Suprapubic skin (tissue), 4 donors: Measurements from ENCODE around the gene TTLL6. TPM values are rescaled to one million over a fixed set of nuclear protein-coding genes. Genes with fewer than 3 reads are reported as not detected.
"Not testable (repeated sequence)": the region's sequence is repeated elsewhere in the genome, so short reads cannot be mapped to it uniquely, and the experiment has no call there.

Experiments used
- DNase-seq, 2 donors: peaks; one replicate each; pipeline ENCODE4 v3.0.0-alpha.2; 2019; ENCODE audit warnings: low spot score in 2 of 2
- H3K27ac ChIP-seq: fragments of 200-600 bp; sonication (generic); one replicate; pipeline ENCODE4 v1.5.1; 2019
- H3K27me3 ChIP-seq: fragments of 200-600 bp; sonication (generic); one replicate; pipeline ENCODE4 v1.5.1; 2019
- H3K36me3 ChIP-seq: fragments of 200-600 bp; sonication (generic); one replicate; pipeline ENCODE4 v1.5.1; 2019
- H3K4me1 ChIP-seq: fragments of 200-600 bp; sonication (generic); one replicate; pipeline ENCODE4 v1.5.1; 2019
- H3K4me3 ChIP-seq: fragments of 200-600 bp; sonication (generic); one replicate; pipeline ENCODE4 v1.5.1; 2019; ENCODE audit warnings: mild to moderate bottlenecking
- H3K9me3 ChIP-seq: fragments of 200-600 bp; sonication (generic); one replicate; pipeline ENCODE4 v1.5.1; 2019
- CTCF ChIP-seq, 2 donors: fragments of 200-600 bp in 1 of 2; fragments of 450-650 bp in 1 of 2; sonication (generic) in 1 of 2; IDR thresholded peaks; one replicate each; pipeline ENCODE4 v1.5.1; 2016 to 2019; ENCODE audit warnings: antibody characterized with exemption in 2 of 2, mild to moderate bottlenecking in 1 of 2, moderate library complexity in 1 of 2
- EP300 ChIP-seq: sonication (generic); formaldehyde crosslinking; IDR thresholded peaks from one replicate; pipeline ENCODE4 v1.6.1; 2017; ENCODE audit warnings: antibody characterized with exemption
- POLR2A ChIP-seq, 2 donors: fragments of 450-650 bp; IDR thresholded peaks; one replicate each; pipeline ENCODE4 v1.6.1; 2017; ENCODE audit warnings: antibody characterized with exemption in 2 of 2, mild to moderate bottlenecking in 2 of 2, moderate library complexity in 2 of 2
- POLR2AphosphoS5 ChIP-seq, 3 donors: sonication (generic); formaldehyde crosslinking; IDR thresholded peaks; one replicate each; pipeline ENCODE4 v1.6.1; 2017; ENCODE audit warnings: antibody characterized with exemption in 3 of 3
- whole genome bisulfite sequencing: methylation state at CpG from one replicate; pipeline ENCODE4 v1.1.5; 2018; 5-methylcytosine and 5-hydroxymethylcytosine counted together
- total RNA-seq, 4 donors: library from RNA; depleted of rRNA; stranded (reverse); fragments of >200 nt; gene quantifications; one replicate each; pipeline ENCODE4 v1.1.0, GENCODE V29; 2016

TTLL6 gene
- total RNA-seq, 4 donors from 2014 or later: not detected

DNA sequence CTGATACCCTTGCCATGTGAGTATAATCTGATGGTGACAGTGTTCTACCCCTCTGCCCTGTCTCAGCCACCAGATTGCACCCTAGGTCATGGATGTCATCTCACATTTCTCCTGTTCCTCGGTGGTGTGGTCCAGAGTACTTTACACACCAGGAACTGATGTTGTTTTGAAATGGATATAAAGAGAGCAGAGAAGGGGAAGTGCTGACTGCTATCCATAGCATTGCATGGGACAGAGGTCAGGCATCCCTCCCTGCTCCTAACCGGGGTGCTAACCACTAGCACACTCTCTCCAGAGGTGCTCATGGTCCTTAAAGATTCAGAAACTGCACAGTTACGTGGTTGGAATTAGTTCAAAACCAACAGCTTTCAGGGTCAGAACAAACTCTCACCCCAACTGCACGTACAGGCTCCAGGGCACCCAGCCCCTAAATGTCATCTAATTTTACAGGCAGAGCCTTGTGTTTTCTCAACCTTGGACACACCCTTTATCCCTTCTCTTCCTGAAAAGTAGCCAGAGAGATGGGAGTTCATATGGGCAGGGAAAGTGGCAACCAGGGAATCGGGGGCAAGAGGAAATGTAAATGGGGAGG, 16.3 kb downstream of the TTLL6 start:
- WGBS: 71% methylated on average over 5 of the region's 5 CpGs
- Histone ChIP-seq H3K9me3 (no peaks in the 10 kb centered on the region), H3K4me3 (no peak overlapping the region), H3K36me3 (no peaks in the 10 kb centered on the region), H3K27me3 (peaks cover 16% of the 10 kb centered on the region), H3K4me1 (peaks cover 8% of the 10 kb centered on the region), H3K27ac (no peak overlapping the region)
- DNase-seq: no peak
- TF ChIP-seq POLR2A (IDR thresholded peaks at IDR 0.05) (no peak), CTCF (IDR thresholded peaks at IDR 0.05) (no peak), EP300 (no peak), POLR2AphosphoS5 (IDR thresholded peaks at IDR 0.05) (no peak)

DNA sequence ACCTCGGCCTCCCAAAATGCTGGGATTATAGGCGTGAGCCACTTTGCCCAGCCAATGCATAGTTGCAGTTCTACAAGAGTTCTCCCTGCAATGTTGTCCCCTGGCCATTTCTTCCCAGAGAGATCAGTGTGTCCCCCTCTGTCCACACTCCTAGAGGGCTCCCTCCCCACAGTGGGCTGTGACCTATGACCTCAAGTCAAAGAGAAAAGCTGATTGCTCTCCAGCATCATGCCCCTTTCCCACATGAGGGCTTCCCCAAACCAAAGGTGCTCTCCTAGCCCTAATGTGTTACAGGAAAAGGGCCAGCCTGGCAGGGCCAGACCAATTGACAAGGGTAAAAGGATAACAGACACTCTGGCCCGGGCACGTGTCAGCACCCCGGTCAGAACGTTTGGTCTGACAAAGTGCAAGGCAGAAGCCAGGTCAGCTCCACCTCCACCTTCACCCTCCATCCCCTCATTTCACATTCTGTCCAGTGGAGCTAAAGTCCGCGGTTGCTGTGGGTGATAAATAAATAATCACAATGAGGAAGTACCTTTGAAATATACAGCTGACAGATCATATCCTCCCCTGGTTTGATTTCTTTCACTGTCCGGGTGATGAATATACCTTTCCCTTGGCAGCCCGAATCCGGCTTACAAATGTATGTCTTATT, 17.8 kb downstream of the TTLL6 start:
- H3K9me3 ChIP-seq: no peaks in the 10 kb centered on the region
- DNase-seq: peak in 1 of 2 donors; percentile 43
- H3K4me1 ChIP-seq: peaks cover 8% of the 10 kb centered on the region
- WGBS: 83% methylated on average over 11 of the region's 11 CpGs
- H3K4me3 ChIP-seq: no peak overlapping the region
- peaks cover 9% of the 10 kb centered on the region for H3K27me3 ChIP-seq
- H3K36me3 ChIP-seq: no peaks in the 10 kb centered on the region
- TF ChIP-seq POLR2AphosphoS5 (IDR thresholded peaks at IDR 0.05): no peak
- TF ChIP-seq POLR2A (IDR thresholded peaks at IDR 0.05): no peak
- no peak for TF ChIP-seq CTCF (IDR thresholded peaks at IDR 0.05)
- TF ChIP-seq EP300: no peak
- H3K27ac ChIP-seq: no peak overlapping the region

- not testable (repeated sequence) for H3K9me3 ChIP-seq, DNase-seq, H3K27me3 ChIP-seq, H3K4me1 ChIP-seq, H3K4me3 ChIP-seq, H3K27ac ChIP-seq, H3K36me3 ChIP-seq
- WGBS: 58% methylated on average over 6 of the region's 6 CpGs
Measured at GRCh38 chr17:48796163-48796522, 20.9 kb downstream of the TTLL6 start.

- peak in 1 of 2 donors; percentile 74 for DNase-seq
- WGBS: 57% methylated on average over 10 of the region's 10 CpGs
Measured at GRCh38 chr17:48795444-48796162, 21.4 kb downstream of the TTLL6 start.

More at GRCh38 chr17:48795444-48796162, 21.4 kb downstream of the TTLL6 start:
- no peak overlapping the region for H3K4me3 ChIP-seq
- no peaks in the 10 kb centered on the region for H3K9me3 ChIP-seq
- TF ChIP-seq POLR2AphosphoS5 (IDR thresholded peaks at IDR 0.05) (peak in 1 of 3 donors; percentile 25), POLR2A (IDR thresholded peaks at IDR 0.05) (no peak), CTCF (IDR thresholded peaks at IDR 0.05) (no peak), EP300 (no peak)
- H3K27ac ChIP-seq: no peak overlapping the region
- H3K36me3 ChIP-seq: no peaks in the 10 kb centered on the region
- H3K4me1 ChIP-seq: no peaks in the 10 kb centered on the region
- peaks cover 11% of the 10 kb centered on the region for H3K27me3 ChIP-seq
